GM12864 (cell line): ENCODE measurements around the gene ROR1.

Source experiments
- DNase-seq: peaks from one replicate; pipeline ENCODE4 v3.0.0-alpha.2; 2011; ENCODE audit warnings: low read depth
- H3K4me3 ChIP-seq: 2 replicates; pipeline ENCODE4 v1.5.1; 2011; ENCODE audit warnings: mild to moderate bottlenecking, low read depth, low read length, control low read depth
- CTCF ChIP-seq: IDR thresholded peaks from 2 replicates; pipeline ENCODE4 v1.5.1; 2011; ENCODE audit warnings: low read depth, mild to moderate bottlenecking, moderate library complexity, low read length, control low read depth, inconsistent platforms; ENCODE audit errors: missing control alignments

ROR1 gene

GRCh38 chr1:64162151-64162550, 388.3 kb downstream of the ROR1 start:
- H3K4me3 ChIP-seq: no peak overlapping the region
- DNase-seq: no peak
- TF ChIP-seq CTCF: no peak

- no peak overlapping the region for H3K4me3 ChIP-seq
- no peak for DNase-seq
- no peak for TF ChIP-seq CTCF
Measured at GRCh38 chr1:64162804-64163203, 389.0 kb downstream of the ROR1 start.

- TF ChIP-seq CTCF: no peak
- H3K4me3 ChIP-seq: no peak overlapping the region
- DNase-seq: no peak
Measured at GRCh38 chr1:64163431-64163830, 389.6 kb downstream of the ROR1 start.

- H3K4me3 ChIP-seq: no peak overlapping the region
- TF ChIP-seq CTCF: peak; percentile 4
- no peak for DNase-seq
Measured at GRCh38 chr1:64163970-64164369, 390.2 kb downstream of the ROR1 start.

GRCh38 chr1:64166629-64167028, 392.8 kb downstream of the ROR1 start:
- TF ChIP-seq CTCF: no peak
- no peak for DNase-seq
- no peak overlapping the region for H3K4me3 ChIP-seq

GRCh38 chr1:64167176-64167575, 393.4 kb downstream of the ROR1 start:
- H3K4me3 ChIP-seq: no peak overlapping the region
- no peak for TF ChIP-seq CTCF
- no peak for DNase-seq

- no peak for TF ChIP-seq CTCF
- DNase-seq: no peak
- no peak overlapping the region for H3K4me3 ChIP-seq
Measured at GRCh38 chr1:64171246-64171645, 397.4 kb downstream of the ROR1 start.
